ENCODE results near the gene FRG2C.
"Not testable (repeated sequence)": the region's sequence is repeated elsewhere in the genome, so short reads cannot be mapped to it uniquely, and the experiment has no call there.

Gene FRG2C

DNA sequence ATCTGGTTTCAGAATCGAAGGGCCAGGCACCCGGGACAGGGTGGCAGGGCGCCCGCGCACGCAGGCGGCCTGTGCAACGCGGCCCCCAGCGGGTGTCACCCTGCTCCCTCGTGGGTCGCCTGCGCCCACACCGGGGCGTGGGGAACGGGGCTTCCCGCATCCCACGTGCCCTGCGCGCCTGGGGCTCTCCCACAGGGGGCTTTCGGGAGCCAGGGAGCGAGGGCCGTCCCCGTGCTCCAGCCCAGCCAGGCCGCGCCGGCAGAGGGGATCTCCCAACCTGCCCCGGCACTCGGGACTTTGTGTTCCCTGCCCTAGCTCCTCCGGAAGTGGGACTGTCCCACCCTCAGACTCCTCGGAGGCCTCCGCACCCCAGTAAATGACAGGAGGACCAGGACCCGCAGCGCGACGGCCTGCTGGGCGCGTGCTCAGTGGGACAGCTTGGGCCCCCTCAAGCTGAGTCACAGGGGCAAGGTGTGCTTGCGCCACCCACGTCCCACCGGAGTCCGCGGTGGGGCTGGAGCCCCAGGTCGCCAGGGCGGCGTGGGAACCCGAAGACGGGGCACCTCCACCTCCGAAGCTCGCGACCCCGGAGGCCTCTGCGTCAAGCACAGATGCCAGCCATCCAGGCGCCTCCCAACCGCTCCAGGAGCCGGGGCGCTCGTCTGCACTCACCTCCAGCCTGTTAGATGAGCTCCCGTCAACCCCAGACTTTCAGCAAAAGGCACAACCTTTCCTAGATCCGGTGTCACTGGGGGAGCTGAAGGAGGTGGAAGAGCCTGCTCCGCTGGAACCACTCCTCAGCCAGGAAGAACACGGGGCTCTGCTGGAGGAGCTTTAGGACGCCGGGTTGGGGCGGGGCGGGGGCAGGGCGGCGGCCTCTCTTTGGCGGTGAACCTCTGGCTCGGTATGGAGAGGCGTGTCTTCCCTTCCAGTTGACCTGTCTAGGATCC lies 5.5 kb downstream of the FRG2C start:
- DNase-seq, result peak; percentile 37

- peak; percentile 64 for DNase-seq
Measured at GRCh38 chr3:75670298-75671286, 6.5 kb downstream of the FRG2C start.

DNA sequence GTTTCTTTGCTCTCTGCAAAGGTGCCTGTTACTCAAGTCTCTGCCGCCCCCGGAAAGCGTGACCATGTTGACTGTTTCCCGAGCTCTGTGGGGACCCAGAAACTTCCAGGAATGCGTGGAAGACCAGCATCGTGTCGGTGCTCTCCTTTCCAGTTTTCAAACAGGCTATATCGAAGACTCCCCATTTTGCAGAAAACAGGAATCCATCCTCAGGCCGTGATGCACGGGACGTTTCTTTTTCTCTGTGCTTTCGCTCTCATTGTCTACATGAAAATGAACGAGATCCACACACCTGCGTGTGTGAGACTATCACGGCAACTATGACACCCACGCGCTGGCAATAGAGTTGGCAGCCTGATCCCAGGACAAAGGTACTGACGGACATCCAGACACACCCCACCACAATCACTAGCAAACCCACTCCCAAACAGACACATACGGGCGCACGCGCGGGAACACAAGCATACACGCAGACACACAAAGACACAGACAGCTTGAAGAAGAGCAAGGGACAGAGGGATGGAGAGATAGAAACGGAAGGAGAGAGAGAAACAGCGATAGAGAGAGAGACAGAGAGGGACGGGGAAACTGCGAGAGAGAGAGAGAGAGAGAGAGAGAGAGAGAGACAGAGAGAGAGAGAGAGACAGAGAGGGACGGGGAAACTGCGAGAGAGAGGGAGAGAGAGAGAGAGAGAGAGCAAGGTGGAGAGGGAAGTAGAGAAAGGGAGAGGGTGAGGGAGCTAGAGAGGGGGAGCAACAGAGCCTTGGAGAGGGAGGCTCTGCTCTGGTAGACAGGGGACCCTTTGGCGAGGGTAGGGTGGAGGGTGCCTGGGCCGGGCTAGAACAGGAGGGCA lies 7.4 kb downstream of the FRG2C start:
- not testable (repeated sequence) for DNase-seq

- peak; percentile 54 for DNase-seq
Measured at GRCh38 chr3:75672140-75672775, 8.1 kb downstream of the FRG2C start.

- not testable (repeated sequence) for DNase-seq
Measured at GRCh38 chr3:75683965-75684364, 19.8 kb downstream of the FRG2C start.

DNA sequence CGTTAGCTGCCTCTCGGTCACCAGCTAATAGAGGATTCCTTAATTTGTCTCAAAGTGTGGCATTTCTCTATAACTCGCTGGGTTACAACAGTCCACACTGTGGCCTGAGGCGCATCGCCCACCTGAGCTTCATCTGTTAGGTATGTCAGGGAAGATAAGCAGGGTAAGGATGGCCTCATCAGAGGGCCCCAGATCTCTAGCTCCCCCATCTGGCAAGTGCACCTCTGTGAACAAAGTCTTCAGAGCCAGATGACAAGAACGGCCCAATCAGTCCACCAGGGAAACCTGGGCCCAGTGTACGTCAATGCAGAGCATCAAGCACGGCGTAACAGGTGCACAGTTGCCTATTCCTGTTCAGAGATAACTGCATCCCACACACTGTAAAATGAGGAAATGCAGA lies 23.2 kb downstream of the FRG2C start:
- DNase-seq, result no peak

GRCh38 chr3:75692061-75692460 lies 27.9 kb downstream of the FRG2C start:
- no peak for DNase-seq
